Measurements from ENCODE around the gene LNX2. TPM values are rescaled to one million over a fixed set of nuclear protein-coding genes. Genes with fewer than 3 reads are reported as not detected.

The LNX2 gene
- total RNA-seq, 5 donors from 2014 or later (not counting 1 experiment from before 2014, with no cell fraction given) = 5.0 to 11.8 (median 9.8) TPM

DNA sequence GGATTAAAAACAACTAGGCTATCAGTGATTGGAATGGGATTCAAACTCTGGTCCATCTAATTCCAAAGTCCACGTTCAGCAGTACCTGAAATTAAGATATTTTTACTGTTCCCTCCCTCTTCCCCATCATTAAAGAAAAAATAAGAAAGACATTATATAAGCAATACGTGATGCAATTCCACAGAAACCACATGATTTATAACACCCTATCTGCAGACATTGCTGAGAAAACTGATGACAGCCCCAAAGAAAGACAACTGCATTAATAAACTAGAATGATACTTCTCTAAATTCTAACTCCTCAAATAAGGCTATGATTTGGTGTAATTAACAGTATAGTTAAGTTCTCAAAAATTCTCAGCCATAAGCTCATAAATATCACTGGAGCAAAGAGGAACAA, 19.1 kb downstream of the LNX2 start:
- no peak for ATAC-seq (replicated peaks in 1 of 4)
- no peak for DNase-seq

GRCh38 chr13:27600711-27601110, 19.6 kb downstream of the LNX2 start:
- Histone ChIP-seq H3K27ac (ENCODE audit: low read length) (no peak overlapping the region), H3K4me3 (ENCODE audit: control insufficient read depth in 1 of 2, extremely low read depth in 1 of 2, low read length in 1 of 2) (no peak overlapping the region), H3K36me3 (ENCODE audit: control insufficient read depth in 2 of 2, extremely low read depth in 1 of 2, insufficient read depth in 1 of 2, low read length in 1 of 2) (no peaks in the 10 kb centered on the region), H3K4me1 (ENCODE audit: control insufficient read depth in 1 of 2, extremely low read depth in 1 of 2, insufficient read depth in 2 of 2, low read length in 2 of 2) (no peaks in the 10 kb centered on the region), H3K9me3 (peaks cover 2% of the 10 kb centered on the region), H3K27me3 (replicated peaks in 1 of 2; ENCODE audit: control insufficient read depth in 2 of 2, extremely low read depth in 1 of 2, insufficient read depth in 2 of 2, low read length in 1 of 2) (no peaks in the 10 kb centered on the region)
- POLR2A ChIA-PET = no interaction called here
- Mint-ChIP-seq H3K9me3 (no peaks in the 10 kb centered on the region), H3K4me3 (no peak overlapping the region), H3K4me1 (peaks cover 19 to 34% (median 26%) of the 10 kb centered on the region in 3 donors), H3K27me3 (no peaks in the 10 kb centered on the region), H3K36me3 (no peaks in the 10 kb centered on the region), H3K27ac (no peak overlapping the region)
- WGBS (ENCODE audit: insufficient coverage) = 100% methylated on average over 1 of the region's 1 CpG
- CTCF ChIA-PET = no interaction called here
- DNase-seq = no peak
- no peak for ATAC-seq (replicated peaks in 1 of 4)

More for the DNA sequence above, 19.1 kb downstream of the LNX2 start:
- H3K36me3 Mint-ChIP-seq = no peaks in the 10 kb centered on the region
- H3K27ac Mint-ChIP-seq = no peak overlapping the region
- ChIA-PET POLR2A (no interaction called here), CTCF (no interaction called here)
- H3K9me3 ChIP-seq = peaks cover 2% of the 10 kb centered on the region
- H3K4me3 ChIP-seq (ENCODE audit: control insufficient read depth in 1 of 2, extremely low read depth in 1 of 2, low read length in 1 of 2) = no peak overlapping the region
- no peaks in the 10 kb centered on the region for H3K27me3 Mint-ChIP-seq
- H3K36me3 ChIP-seq (ENCODE audit: control insufficient read depth in 2 of 2, extremely low read depth in 1 of 2, insufficient read depth in 1 of 2, low read length in 1 of 2) = no peaks in the 10 kb centered on the region
- no CpG with 5 or more reads among the region's 2 CpGs for WGBS (ENCODE audit: insufficient coverage)
- H3K4me1 ChIP-seq (ENCODE audit: control insufficient read depth in 1 of 2, extremely low read depth in 1 of 2, insufficient read depth in 2 of 2, low read length in 2 of 2) = no peaks in the 10 kb centered on the region
- H3K4me1 Mint-ChIP-seq = peaks cover 24 to 38% (median 28%) of the 10 kb centered on the region in 3 donors
- no peaks in the 10 kb centered on the region for H3K27me3 ChIP-seq (replicated peaks in 1 of 2; ENCODE audit: control insufficient read depth in 2 of 2, extremely low read depth in 1 of 2, insufficient read depth in 2 of 2, low read length in 1 of 2)
- no peak overlapping the region for H3K4me3 Mint-ChIP-seq
- H3K27ac ChIP-seq (ENCODE audit: low read length) = no peak overlapping the region
- no peaks in the 10 kb centered on the region for H3K9me3 Mint-ChIP-seq

GRCh38 chr13:27599845-27600553, 20.3 kb downstream of the LNX2 start:
- H3K36me3 Mint-ChIP-seq = no peaks in the 10 kb centered on the region
- POLR2A ChIA-PET = no interaction called here
- H3K27me3 Mint-ChIP-seq = no peaks in the 10 kb centered on the region
- no CpG with 5 or more reads among the region's 5 CpGs for WGBS (ENCODE audit: insufficient coverage)
- no peaks in the 10 kb centered on the region for H3K9me3 Mint-ChIP-seq
- CTCF ChIA-PET = interaction anchor here in 1 of 2 donors (1.0 kb wide), 1 partner anchor 20 kb away, joined by 4 read pairs; the partner anchor contains the start of gene LNX2
- no peak for DNase-seq
- Histone ChIP-seq H3K27ac (ENCODE audit: low read length) (no peak overlapping the region), H3K9me3 (peaks cover 2% of the 10 kb centered on the region), H3K4me3 (ENCODE audit: control insufficient read depth in 1 of 2, extremely low read depth in 1 of 2, low read length in 1 of 2) (no peak overlapping the region), H3K4me1 (ENCODE audit: control insufficient read depth in 1 of 2, extremely low read depth in 1 of 2, insufficient read depth in 2 of 2, low read length in 2 of 2) (no peaks in the 10 kb centered on the region), H3K36me3 (ENCODE audit: control insufficient read depth in 2 of 2, extremely low read depth in 1 of 2, insufficient read depth in 1 of 2, low read length in 1 of 2) (no peaks in the 10 kb centered on the region), H3K27me3 (replicated peaks in 1 of 2; ENCODE audit: control insufficient read depth in 2 of 2, extremely low read depth in 1 of 2, insufficient read depth in 2 of 2, low read length in 1 of 2) (no peaks in the 10 kb centered on the region)
- H3K4me3 Mint-ChIP-seq = no peak overlapping the region
- no peak overlapping the region for H3K27ac Mint-ChIP-seq
- ATAC-seq (replicated peaks in 1 of 4) = no peak
- H3K4me1 Mint-ChIP-seq = peaks cover 12 to 28% (median 23%) of the 10 kb centered on the region in 3 donors

GRCh38 chr13:27599096-27599495, 21.2 kb downstream of the LNX2 start:
- peaks cover 9 to 26% (median 18%) of the 10 kb centered on the region in 3 donors for H3K4me1 Mint-ChIP-seq
- CTCF ChIA-PET = interaction anchor here in 1 of 2 donors (1.0 kb wide), 1 partner anchor 21 kb away, joined by 4 read pairs; the partner anchor contains the start of gene LNX2
- no peak for ATAC-seq (replicated peaks in 1 of 4)
- Histone ChIP-seq H3K36me3 (ENCODE audit: control insufficient read depth in 2 of 2, extremely low read depth in 1 of 2, insufficient read depth in 1 of 2, low read length in 1 of 2) (no peaks in the 10 kb centered on the region), H3K9me3 (peaks cover 2% of the 10 kb centered on the region), H3K4me3 (ENCODE audit: control insufficient read depth in 1 of 2, extremely low read depth in 1 of 2, low read length in 1 of 2) (no peak overlapping the region), H3K27me3 (replicated peaks in 1 of 2; ENCODE audit: control insufficient read depth in 2 of 2, extremely low read depth in 1 of 2, insufficient read depth in 2 of 2, low read length in 1 of 2) (no peaks in the 10 kb centered on the region), H3K27ac (ENCODE audit: low read length) (no peak overlapping the region), H3K4me1 (ENCODE audit: control insufficient read depth in 1 of 2, extremely low read depth in 1 of 2, insufficient read depth in 2 of 2, low read length in 2 of 2) (no peaks in the 10 kb centered on the region)
- H3K27ac Mint-ChIP-seq = no peak overlapping the region
- no peaks in the 10 kb centered on the region for H3K9me3 Mint-ChIP-seq
- H3K27me3 Mint-ChIP-seq = no peaks in the 10 kb centered on the region
- POLR2A ChIA-PET = no interaction called here
- H3K36me3 Mint-ChIP-seq = no peaks in the 10 kb centered on the region
- no peak for DNase-seq
- no peak overlapping the region for H3K4me3 Mint-ChIP-seq

- CTCF ChIA-PET = no interaction called here
- ATAC-seq (replicated peaks in 1 of 4) (no peak), DNase-seq (no peak)
- Histone ChIP-seq H3K27ac (ENCODE audit: low read length) (no peak overlapping the region), H3K27me3 (replicated peaks in 1 of 2; ENCODE audit: control insufficient read depth in 2 of 2, extremely low read depth in 1 of 2, insufficient read depth in 2 of 2, low read length in 1 of 2) (no peaks in the 10 kb centered on the region), H3K4me1 (ENCODE audit: control insufficient read depth in 1 of 2, extremely low read depth in 1 of 2, insufficient read depth in 2 of 2, low read length in 2 of 2) (peaks cover 0 to 3% of the 10 kb centered on the region in 2 experiments), H3K4me3 (ENCODE audit: control insufficient read depth in 1 of 2, extremely low read depth in 1 of 2, low read length in 1 of 2) (no peak overlapping the region), H3K9me3 (no peaks in the 10 kb centered on the region), H3K36me3 (ENCODE audit: control insufficient read depth in 2 of 2, extremely low read depth in 1 of 2, insufficient read depth in 1 of 2, low read length in 1 of 2) (no peaks in the 10 kb centered on the region)
- Mint-ChIP-seq H3K9me3 (no peaks in the 10 kb centered on the region), H3K4me3 (no peak overlapping the region), H3K27me3 (no peaks in the 10 kb centered on the region), H3K4me1 (peaks cover 0 to 11% (median 5%) of the 10 kb centered on the region in 3 donors), H3K27ac (no peak overlapping the region), H3K36me3 (no peaks in the 10 kb centered on the region)
- 85% methylated on average over 2 of the region's 2 CpGs for WGBS (ENCODE audit: insufficient coverage)
- POLR2A ChIA-PET = no interaction called here
These were observed 25.1 kb downstream of the LNX2 start for GRCh38 chr13:27595055-27595811.

DNA sequence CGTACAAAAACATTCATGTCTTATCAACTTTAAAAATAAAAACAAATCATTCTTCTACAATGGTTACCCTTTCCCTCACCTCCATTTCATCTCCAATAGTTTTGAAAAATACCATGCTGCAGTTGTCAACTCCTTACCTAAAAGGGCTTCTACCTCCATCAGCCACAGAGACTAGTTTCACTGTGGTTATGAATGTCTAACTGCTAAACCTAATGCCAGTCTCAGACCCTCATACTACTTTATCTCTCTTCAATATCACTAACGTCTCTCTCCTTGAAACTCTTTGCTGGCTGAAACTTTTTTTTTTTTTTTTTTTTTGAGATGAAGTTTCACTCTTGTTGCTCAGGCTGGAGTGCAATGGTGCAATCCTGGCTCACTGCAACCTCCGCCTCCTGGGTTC, 27.1 kb downstream of the LNX2 start:
- peaks cover 0 to 2% (median 2%) of the 10 kb centered on the region in 3 donors for H3K4me1 Mint-ChIP-seq
- no peak overlapping the region for H3K4me3 Mint-ChIP-seq
- H3K9me3 Mint-ChIP-seq = peaks cover 0 to 2% (median 2%) of the 10 kb centered on the region in 3 donors
- Histone ChIP-seq H3K27me3 (replicated peaks in 1 of 2; ENCODE audit: control insufficient read depth in 2 of 2, extremely low read depth in 1 of 2, insufficient read depth in 2 of 2, low read length in 1 of 2) (no peaks in the 10 kb centered on the region), H3K9me3 (no peaks in the 10 kb centered on the region), H3K36me3 (ENCODE audit: control insufficient read depth in 2 of 2, extremely low read depth in 1 of 2, insufficient read depth in 1 of 2, low read length in 1 of 2) (no peaks in the 10 kb centered on the region), H3K4me1 (ENCODE audit: control insufficient read depth in 1 of 2, extremely low read depth in 1 of 2, insufficient read depth in 2 of 2, low read length in 2 of 2) (peaks cover 0 to 3% of the 10 kb centered on the region in 2 experiments), H3K4me3 (ENCODE audit: control insufficient read depth in 1 of 2, extremely low read depth in 1 of 2, low read length in 1 of 2) (no peak overlapping the region), H3K27ac (ENCODE audit: low read length) (no peak overlapping the region)
- ATAC-seq (replicated peaks in 1 of 4) (no peak), DNase-seq (no peak)
- H3K36me3 Mint-ChIP-seq = peaks cover 7% of the 10 kb centered on the region
- ChIA-PET POLR2A (interaction anchor here in 1 of 2 donors (0.7 kb wide), 1 partner anchor 9 kb away, joined by 3 read pairs; no protein-coding TSS in a partner anchor), CTCF (no interaction called here)
- H3K27ac Mint-ChIP-seq = no peak overlapping the region
- WGBS (ENCODE audit: insufficient coverage) = 100% methylated on average over 1 of the region's 3 CpGs
- H3K27me3 Mint-ChIP-seq = no peaks in the 10 kb centered on the region
